ENCODE measurements around the gene SERPINF2.
"Not testable (repeated sequence)": the region's sequence is repeated elsewhere in the genome, so short reads cannot be mapped to it uniquely, and the experiment has no call there.

The SERPINF2 gene

DNA sequence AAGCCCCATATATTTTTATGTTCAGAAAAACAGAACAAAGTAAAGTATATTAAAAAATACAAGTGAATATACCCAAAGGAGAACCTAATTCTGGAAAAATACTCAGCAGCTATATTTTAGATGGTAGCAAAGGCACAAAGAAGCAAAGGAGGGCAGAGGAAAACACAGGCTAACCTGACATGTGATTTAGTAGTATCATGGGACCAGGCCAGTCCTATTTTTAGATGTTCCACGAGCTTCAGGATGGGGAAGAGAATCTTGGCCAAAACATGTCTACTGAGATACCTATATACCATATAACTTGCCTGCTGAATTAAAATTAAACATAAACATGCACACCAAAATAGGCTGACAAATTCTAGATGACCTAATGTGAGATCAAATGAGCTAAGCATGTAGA is 54.1 kb downstream of the SERPINF2 start:
- no peak for DNase-seq

DNA sequence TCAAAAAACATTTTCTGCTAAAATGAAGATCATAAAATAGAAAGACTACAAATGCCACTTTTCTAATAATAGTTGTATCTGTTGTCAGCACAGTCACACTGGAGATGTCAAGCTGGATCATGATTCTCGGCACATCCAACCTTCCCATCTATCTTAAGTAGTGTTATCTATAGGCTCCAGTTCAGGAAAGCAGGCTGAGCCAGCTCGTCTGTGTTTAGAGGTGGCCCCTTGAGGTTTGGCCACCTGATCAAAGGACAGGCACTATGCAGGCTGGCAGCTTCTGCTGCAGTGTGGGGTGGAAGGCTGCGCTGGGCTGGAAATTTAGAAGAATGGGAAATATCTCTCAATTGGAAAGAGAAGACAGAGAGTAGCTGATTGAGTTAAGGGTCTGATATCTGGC is 54.7 kb downstream of the SERPINF2 start:
- DNase-seq = no peak

DNA sequence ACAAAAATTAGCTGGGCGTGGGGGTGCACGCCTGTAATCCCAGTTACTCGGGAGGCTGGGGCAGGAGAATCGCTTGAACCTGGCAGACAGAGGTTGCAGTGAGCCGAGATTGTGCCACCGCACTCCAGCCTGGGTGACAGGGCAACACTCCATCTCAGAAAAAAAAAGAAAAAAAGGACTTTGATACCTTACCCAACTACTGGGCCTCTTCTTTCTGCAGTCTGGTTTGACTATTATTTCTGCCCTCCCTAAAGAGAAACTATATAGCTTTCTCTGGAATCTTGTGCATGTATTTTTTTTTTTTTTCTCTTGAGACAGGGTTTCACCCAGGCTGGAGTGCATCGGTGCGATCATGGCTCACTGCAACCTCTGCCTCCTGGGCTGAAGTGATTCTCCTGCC is 55.2 kb downstream of the SERPINF2 start:
- DNase-seq = not testable (repeated sequence)

DNA sequence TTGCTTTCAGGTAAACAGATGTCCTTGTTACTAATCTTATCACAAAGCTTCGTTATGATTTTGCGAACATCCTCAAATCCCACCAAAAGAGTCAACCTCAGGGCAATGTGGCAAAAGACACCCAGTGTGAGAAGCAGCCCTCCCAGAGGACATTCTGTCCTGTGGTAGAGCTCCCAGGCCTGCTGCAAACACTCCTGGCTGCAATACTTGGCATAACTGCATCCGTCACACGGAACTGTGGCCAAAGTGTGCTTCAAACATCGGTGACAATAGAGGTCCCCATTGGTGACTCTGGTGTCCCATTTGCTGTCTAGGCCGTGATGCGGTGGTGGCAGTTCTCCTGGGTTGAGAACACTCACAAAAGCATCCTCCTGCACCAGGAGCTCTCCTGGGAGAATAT is 57.6 kb downstream of the SERPINF2 start:
- no peak for DNase-seq

DNA sequence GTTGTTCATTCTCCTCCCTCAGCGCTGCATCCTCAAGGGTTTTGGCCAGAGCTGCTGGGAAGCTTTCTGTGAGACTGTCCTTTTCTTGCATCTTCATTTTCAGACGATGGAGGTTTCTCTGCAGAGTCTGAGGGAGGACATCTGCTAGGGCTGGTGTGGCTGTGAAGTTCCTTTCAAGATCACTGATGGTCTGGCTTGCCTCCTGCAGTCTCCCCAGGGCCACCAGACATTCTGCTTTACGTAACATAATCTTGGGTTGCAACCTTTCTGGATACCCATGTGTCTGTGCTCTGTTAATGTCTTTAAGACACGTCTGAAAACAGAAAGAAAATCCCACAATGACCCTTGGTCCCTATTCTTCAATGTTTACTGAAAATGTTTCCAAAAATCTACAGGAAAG is 58.0 kb downstream of the SERPINF2 start:
- DNase-seq = no peak

DNA sequence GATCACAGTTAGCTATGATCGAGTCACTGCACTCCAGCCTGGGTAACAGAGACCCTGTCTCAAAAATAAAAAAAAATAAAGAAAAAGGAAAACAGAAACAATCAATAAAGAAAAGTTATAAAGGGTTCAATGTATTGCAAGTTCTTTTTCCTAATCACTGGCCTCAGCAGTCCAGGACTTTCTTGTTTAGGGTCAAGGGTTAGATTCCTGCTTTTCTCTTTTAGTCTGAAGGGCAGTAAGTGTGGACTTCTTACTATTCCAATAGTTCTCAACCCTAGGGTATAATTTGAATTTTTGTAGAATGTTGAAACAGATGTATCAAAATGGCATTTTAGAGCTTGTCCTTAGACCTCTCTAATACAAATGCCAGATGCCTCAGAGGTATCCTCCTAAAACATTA is 59.8 kb downstream of the SERPINF2 start:
- DNase-seq = no peak

DNA sequence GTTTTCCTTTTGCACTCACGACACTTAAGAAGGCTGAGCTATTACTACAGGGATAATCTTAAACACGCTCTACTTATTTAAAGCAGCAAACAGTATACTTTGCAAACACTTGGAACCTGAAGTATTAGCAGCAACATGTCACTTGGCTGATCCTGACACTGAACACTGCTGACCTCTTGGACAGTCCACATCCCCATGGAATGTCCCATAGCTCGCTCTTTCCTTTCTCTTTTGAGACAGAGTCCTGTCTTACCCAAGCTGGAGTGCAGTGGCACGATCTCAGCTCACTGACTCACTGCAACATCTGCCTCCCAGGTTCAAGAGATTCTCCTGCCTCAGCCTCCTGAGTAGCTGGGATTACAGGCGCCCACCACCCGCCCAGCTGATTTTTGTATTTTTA is 60.6 kb downstream of the SERPINF2 start:
- no peak for DNase-seq

Measured in KG1 (cell line).